Activated CD4-positive, alpha-beta T cell treated with anti-CD3 and anti-CD28 coated beads, Interleukin-2, Interleukin-4, amounts not matched to agents 100 ng/mL and 50 ng/mL, durations not matched to agents 16 hours and 8 hours (primary cell): ENCODE data around the gene MMP20.
A peak's percentile ranks its signal among the peaks of the same experiment; 100 is the strongest.

Source experiments
- DNase-seq: peaks from one replicate; pipeline ENCODE4 v3.0.0-alpha.2; 2020; ENCODE audit warnings: low spot score

Gene MMP20

DNA sequence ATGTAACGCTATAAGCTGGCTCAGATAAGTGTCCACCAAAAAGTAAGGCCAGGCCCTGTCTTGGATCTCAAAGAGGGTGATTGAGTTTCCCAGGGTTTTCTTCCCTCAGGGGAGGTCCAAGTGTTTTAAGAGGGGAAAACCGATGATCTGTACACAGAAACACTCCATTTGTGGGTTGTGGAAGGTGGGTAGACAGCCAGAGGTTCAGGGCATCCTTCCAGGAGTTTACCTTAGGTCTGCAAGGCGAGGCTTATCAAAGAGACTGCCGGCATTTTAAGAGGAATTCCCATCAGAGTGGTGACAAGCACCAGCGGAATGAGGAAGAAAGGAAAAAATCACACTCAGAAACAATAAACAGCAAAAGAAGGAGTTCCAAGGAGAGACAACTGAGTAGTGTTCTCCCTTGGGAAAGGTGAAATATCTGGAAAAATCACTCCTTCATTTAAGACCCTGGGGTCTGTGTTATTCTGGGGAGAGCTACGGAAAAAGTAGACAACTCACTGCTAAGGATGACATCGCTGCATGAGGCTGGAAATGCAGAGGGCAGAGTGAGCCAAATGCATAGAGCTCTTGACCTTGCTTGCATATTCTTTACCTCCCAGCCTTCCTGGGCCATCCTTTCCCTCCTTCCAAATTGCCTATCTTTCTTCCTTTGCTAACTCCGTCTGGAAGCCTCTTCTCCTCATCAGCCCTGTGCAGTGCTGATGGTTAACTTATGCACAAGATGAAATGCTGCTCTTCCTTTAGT is 72.5 kb downstream of the MMP20 start:
- no peak for DNase-seq

- no peak for DNase-seq
Observed at GRCh38 chr11:102552020-102552419, 73.1 kb downstream of the MMP20 start.

GRCh38 chr11:102551169-102551781 is 73.9 kb downstream of the MMP20 start:
- DNase-seq = no peak

DNA sequence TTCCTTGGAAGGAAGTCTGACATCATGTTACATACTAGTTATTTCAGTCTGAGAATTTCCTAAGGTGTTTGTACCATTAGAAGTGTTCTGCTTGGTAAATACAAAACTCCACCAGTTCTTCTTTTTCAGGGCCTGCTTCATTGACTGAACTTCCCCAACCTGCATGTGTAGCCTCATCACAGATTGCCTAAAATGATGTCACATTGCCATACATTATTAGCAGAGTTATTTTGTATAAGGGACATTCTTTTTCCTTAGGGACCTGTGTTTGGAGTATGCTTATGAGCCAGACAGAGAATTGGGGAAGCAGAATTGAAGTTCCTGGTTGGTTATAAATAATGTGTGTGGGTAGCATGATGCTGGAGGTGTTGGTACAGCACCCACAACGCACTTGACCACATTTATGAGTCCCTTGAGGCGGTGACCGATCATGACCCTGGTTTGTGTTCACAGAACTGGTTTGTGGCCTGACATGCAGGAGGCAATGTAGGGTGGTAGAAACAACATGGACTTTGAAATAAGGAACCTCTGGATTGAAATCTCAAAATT is 78.1 kb downstream of the MMP20 start:
- DNase-seq = no peak

- DNase-seq = no peak
Observed at GRCh38 chr11:102546427-102546826, 78.7 kb downstream of the MMP20 start.

GRCh38 chr11:102545701-102546100 is 79.4 kb downstream of the MMP20 start:
- DNase-seq = peak; percentile 22

GRCh38 chr11:102544594-102544993 is 80.5 kb downstream of the MMP20 start:
- DNase-seq = no peak

DNA sequence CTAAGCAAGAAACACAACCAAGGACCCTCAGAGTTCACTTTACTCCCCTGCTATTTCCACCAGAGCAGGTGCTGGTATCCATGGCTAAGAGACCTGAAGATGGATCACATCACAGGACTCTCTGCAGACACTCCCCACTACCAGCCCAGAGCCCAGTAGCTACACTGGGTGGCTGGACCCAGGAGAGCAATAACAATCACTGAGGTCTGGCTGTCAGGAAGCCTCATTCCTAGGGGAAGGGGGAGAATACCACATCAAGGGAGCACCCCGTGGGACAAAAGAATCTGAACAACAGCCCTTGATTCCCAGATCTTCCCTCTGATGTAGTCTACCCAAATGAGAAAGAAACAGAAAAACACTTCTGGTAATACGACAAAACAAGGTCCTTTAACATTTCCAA is 85.6 kb downstream of the MMP20 start:
- no peak for DNase-seq

DNA sequence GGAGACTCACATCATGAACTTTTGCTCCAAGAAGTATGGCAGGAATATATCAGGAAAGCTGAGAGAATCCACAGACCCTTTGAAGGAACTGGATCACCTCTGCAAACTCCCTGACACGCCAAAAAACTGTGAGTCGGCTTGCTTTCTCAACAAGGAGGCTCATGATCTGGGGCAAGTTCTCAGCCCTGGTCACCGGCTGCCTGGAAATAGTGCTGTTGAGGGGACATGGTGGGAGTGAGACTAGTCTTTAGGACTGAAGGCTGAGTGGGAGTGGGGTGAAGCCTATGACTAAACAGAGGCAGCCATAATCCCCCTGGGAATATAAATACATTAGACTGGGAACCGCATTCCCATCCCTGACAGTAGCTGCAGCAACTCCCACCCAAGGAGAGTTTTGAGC is 86.2 kb downstream of the MMP20 start:
- DNase-seq = no peak

DNA sequence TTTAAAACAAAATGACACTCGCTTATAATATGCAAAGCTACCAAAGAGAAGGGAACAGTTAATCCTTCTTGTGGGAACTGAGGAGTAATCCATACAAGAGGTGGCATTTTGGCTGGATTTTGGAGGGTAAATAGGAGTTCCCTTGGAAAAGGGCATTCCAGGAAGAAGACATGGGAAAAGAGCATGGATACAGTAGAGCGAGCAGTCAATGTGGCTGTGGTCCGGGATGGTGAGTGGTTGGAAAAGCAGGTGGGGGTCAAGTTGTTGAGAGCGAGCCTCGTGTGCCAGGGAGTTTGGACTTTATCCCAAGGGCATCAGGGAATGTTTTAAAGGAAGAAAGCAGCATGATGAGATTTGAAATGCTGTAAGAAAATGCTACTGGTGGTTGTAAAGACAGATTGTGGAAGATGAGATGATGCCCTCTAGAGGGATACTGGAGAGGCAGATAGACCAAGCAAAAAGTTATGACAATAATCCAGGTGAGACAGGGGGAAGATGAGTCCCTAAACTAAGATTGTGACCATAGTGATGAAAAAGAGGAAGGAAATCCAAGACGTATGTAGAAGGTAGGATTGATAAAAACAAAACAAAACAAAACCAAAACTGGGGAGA is 90.8 kb downstream of the MMP20 start:
- no peak for DNase-seq

DNA sequence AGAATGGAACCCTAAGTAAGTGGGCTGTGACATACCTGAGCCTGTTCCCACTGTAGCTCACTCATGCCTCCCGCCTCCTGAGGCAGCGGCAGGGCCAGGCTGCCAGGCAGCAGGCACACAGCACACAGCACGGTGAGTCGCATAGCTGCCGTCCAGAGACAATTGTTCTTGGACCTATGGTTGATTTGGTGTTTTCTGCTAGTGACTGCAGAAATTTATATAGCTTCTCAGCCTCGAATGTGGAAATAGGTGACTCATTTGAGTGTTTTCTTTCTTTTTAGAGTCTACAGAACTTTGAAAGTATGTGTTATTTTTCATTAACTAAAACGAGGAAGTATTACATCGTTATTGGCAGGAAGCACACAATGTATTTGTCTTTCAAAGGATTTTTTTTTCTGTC is 94.6 kb downstream of the MMP20 start, which contains the start of gene MMP7:
MMP7 (minus strand) TSS at position 190 of the 400 bp plus-strand sequence; CDS start at position 143, 47 bp downstream.
- DNase-seq = no peak

DNA sequence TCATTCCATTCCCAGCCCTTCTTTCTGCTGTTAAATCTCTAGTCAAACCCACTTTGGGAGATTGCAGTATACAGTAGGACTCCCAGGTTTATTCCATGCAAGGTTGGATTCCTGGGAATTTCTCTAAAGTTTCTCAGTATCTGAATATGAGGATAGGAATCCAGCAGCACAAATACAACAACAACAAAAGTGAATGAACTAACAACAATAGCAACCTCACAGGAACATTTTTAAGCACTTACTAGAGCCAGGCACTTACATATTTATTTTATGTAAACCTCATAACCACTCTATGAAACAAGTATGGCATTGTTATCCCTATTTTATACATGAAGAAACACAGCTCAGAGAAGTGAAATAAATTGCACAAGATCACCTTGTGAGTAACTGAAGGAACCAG is 96.5 kb downstream of the MMP20 start:
- no peak for DNase-seq

- no peak for DNase-seq
Observed at GRCh38 chr11:102527684-102528083, 97.4 kb downstream of the MMP20 start.

DNA sequence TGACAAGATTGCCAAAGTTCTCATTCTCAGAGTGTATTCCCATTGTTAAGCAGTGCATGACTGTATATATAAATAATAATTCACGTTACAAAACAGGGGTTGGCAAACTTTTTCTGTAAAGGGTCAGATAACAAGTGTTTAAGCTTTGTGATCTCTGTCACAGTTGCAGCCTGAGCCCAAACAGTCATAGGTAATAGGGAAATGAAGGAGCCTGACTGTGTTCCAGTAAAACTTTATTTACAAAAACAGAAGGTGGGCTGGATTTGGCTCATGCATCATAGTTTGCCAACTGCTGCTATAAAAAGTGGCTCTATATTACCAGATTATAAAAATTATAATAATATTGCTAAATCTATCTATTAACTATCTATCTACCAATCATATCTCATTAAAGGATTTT is 98.1 kb downstream of the MMP20 start:
- DNase-seq = no peak
